ENCODE measurements around the gene TLR1. TPM values are rescaled to one million over a fixed set of nuclear protein-coding genes. Genes with fewer than 3 reads are reported as not detected.
"Not testable (repeated sequence)": the region's sequence is repeated elsewhere in the genome, so short reads cannot be mapped to it uniquely, and the experiment has no call there.

TLR1 gene
- total RNA-seq, 3 donors from 2014 or later, result 7.3 to 9.3 (median 7.7) TPM

GRCh38 chr4:38780833-38781484, 23.6 kb downstream of the TLR1 start:
- no peaks in the 10 kb centered on the region for H3K4me1 ChIP-seq (ENCODE audit: low read depth)
- no peak for ATAC-seq
- no peaks in the 10 kb centered on the region for H3K36me3 ChIP-seq (ENCODE audit: low read depth)
- H3K4me3 ChIP-seq, result no peak overlapping the region
- TF ChIP-seq CTCF (IDR thresholded peaks at IDR 0.05), result no peak
- no peaks in the 10 kb centered on the region for H3K9me3 ChIP-seq
- intact Hi-C loops (cut with DNase I, micrococcal nuclease), result no loop called here
- no peak for DNase-seq

GRCh38 chr4:38779790-38780189, 24.8 kb downstream of the TLR1 start:
- TF ChIP-seq CTCF (IDR thresholded peaks at IDR 0.05), result no peak
- no peak for ATAC-seq
- intact Hi-C loops (cut with DNase I, micrococcal nuclease), result no loop called here

GRCh38 chr4:38777925-38778324, 26.7 kb downstream of the TLR1 start:
- H3K4me1 ChIP-seq (ENCODE audit: low read depth); DNase-seq; H3K36me3 ChIP-seq (ENCODE audit: low read depth); H3K9me3 ChIP-seq; H3K4me3 ChIP-seq; ATAC-seq; intact Hi-C loops (cut with DNase I, micrococcal nuclease): not testable (repeated sequence)

More at GRCh38 chr4:38779790-38780189, 24.8 kb downstream of the TLR1 start:
- DNase-seq, result no peak
- Histone ChIP-seq H3K4me1 (ENCODE audit: low read depth) (no peaks in the 10 kb centered on the region), H3K4me3 (no peak overlapping the region), H3K9me3 (no peaks in the 10 kb centered on the region), H3K36me3 (ENCODE audit: low read depth) (no peaks in the 10 kb centered on the region)

GRCh38 chr4:38775326-38775725, 29.3 kb downstream of the TLR1 start:
- H3K9me3 ChIP-seq, result no peaks in the 10 kb centered on the region
- intact Hi-C loops (cut with DNase I, micrococcal nuclease), result no loop called here
- TF ChIP-seq CTCF (IDR thresholded peaks at IDR 0.05), result no peak
- ATAC-seq (no peak), DNase-seq (no peak)
- no peaks in the 10 kb centered on the region for H3K36me3 ChIP-seq (ENCODE audit: low read depth)
- H3K4me3 ChIP-seq, result no peak overlapping the region
- H3K4me1 ChIP-seq (ENCODE audit: low read depth), result no peaks in the 10 kb centered on the region

GRCh38 chr4:38774181-38774955, 30.2 kb downstream of the TLR1 start:
- DNase-seq (no peak), ATAC-seq (no peak)
- Histone ChIP-seq H3K4me1 (ENCODE audit: low read depth) (no peaks in the 10 kb centered on the region), H3K4me3 (no peak overlapping the region), H3K36me3 (ENCODE audit: low read depth) (no peaks in the 10 kb centered on the region), H3K9me3 (no peaks in the 10 kb centered on the region)
- no peak for TF ChIP-seq CTCF (IDR thresholded peaks at IDR 0.05)
- intact Hi-C loops (cut with DNase I, micrococcal nuclease), result no loop called here

- H3K36me3 ChIP-seq (ENCODE audit: low read depth); H3K4me3 ChIP-seq; H3K4me1 ChIP-seq (ENCODE audit: low read depth); H3K9me3 ChIP-seq; DNase-seq; intact Hi-C loops (cut with DNase I, micrococcal nuclease); ATAC-seq: not testable (repeated sequence)
Measured at GRCh38 chr4:38770281-38770680, 34.3 kb downstream of the TLR1 start.

All from mucosa of descending colon (tissue), 3 donors.